OCI-LY7 (cell line): ENCODE measurements around the gene ANO2. TPM values are rescaled to one million over a fixed set of nuclear protein-coding genes. Genes with fewer than 3 reads are reported as not detected.

ENCODE experiments used
- BruUV-seq: library from RNA; stranded (reverse); fragments of 400-500 nt; replicated peaks from 2 replicates; lab custom pipeline; 2021; lab: Mats Ljungman, UMichigan
- CTCF ChIA-PET: fragments of 300-600 bp; sonication (Branson Sonifier 250); formaldehyde crosslinking; loops from one replicate; lab custom pipeline; 2022; ENCODE audit warnings: antibody characterized with exemption; ENCODE audit not compliant: unreplicated experiment; lab: Charles Lee
- POLR2A ChIA-PET: fragments of 300-600 bp; sonication (Branson Sonifier 250); formaldehyde crosslinking; loops from one replicate; lab custom pipeline; 2022; ENCODE audit warnings: antibody characterized with exemption; lab: Charles Lee
- DNase-seq: peaks from one replicate; pipeline ENCODE4 v3.0.0-alpha.2; 2015; ENCODE audit warnings: low spot score
- H2AFZ ChIP-seq: fragments of 200-600 bp; sonication (generic), shearing (Covaris generic); 2 replicates; pipeline ENCODE4 v1.6.1; 2014; ENCODE audit warnings: mild to moderate bottlenecking, antibody characterized with exemption, low read length, moderate library complexity
- H3K27ac ChIP-seq: fragments of 200-600 bp; sonication (generic); 2 replicates; pipeline ENCODE4 v1.5.1; 2014; ENCODE audit warnings: mixed run types, low read depth, mild to moderate bottlenecking, moderate library complexity, low read length, inconsistent platforms; ENCODE audit not compliant: poor library complexity, severe bottlenecking
- H3K36me3 ChIP-seq: fragments of 200-600 bp; sonication (generic); 2 replicates; pipeline ENCODE4 v1.6.1; 2014; ENCODE audit warnings: mild to moderate bottlenecking, antibody characterized with exemption, low read length, moderate library complexity, mixed read lengths; ENCODE audit not compliant: insufficient read depth
- H3K4me1 ChIP-seq: fragments of 200-600 bp; sonication (generic); 2 replicates; pipeline ENCODE4 v1.5.1; 2014; ENCODE audit warnings: mild to moderate bottlenecking, low read length; ENCODE audit not compliant: insufficient read depth, poor library complexity, severe bottlenecking
- H3K4me2 ChIP-seq: fragments of 200-600 bp; sonication (generic); 2 replicates; pipeline ENCODE4 v1.6.1; 2014; ENCODE audit warnings: mild to moderate bottlenecking, low read length
- H3K4me3 ChIP-seq: fragments of 200-600 bp; sonication (generic); 2 replicates; pipeline ENCODE4 v1.5.1; 2014; ENCODE audit warnings: mild to moderate bottlenecking, low read depth, low read length; ENCODE audit not compliant: poor library complexity, severe bottlenecking
- H3K79me2 ChIP-seq: fragments of 200-600 bp; sonication (generic); 2 replicates; pipeline ENCODE4 v1.6.1; 2016; ENCODE audit warnings: low read depth, mild to moderate bottlenecking, low read length, moderate library complexity, mixed read lengths; ENCODE audit not compliant: insufficient read depth
- H3K9me2 ChIP-seq: fragments of 200-600 bp; sonication (generic); 2 replicates; pipeline ENCODE4 v1.6.1; 2016; ENCODE audit warnings: mild to moderate bottlenecking, low read length, mixed read lengths; ENCODE audit not compliant: insufficient read depth
- H3K9me3 ChIP-seq: fragments of 200-600 bp; sonication (generic); 2 replicates; pipeline ENCODE4 v1.6.1; 2014; ENCODE audit warnings: mild to moderate bottlenecking, mixed run types, low read length, mixed read lengths
- H4K20me1 ChIP-seq: fragments of 200-600 bp; sonication (generic); 2 replicates; pipeline ENCODE4 v1.6.1; 2014; ENCODE audit warnings: mild to moderate bottlenecking, antibody characterized with exemption, low read length, moderate library complexity, mixed read lengths; ENCODE audit not compliant: insufficient read depth
- CTCF ChIP-seq: fragments of 200-600 bp; sonication (generic); conservative IDR thresholded peaks from 2 replicates; pipeline ENCODE4 v1.5.1; 2014; ENCODE audit warnings: mild to moderate bottlenecking, antibody characterized with exemption, low read length, moderate library complexity, mixed read lengths
- EZH2phosphoT487 ChIP-seq: fragments of 200-600 bp; sonication (generic); IDR thresholded peaks from 2 replicates; pipeline ENCODE4 v1.6.1; 2018; ENCODE audit warnings: low read depth, borderline replicate concordance, mild to moderate bottlenecking, mixed run types, antibody characterized with exemption, low read length, moderate library complexity, mixed read lengths
- intact Hi-C: fragments of 100-400 bp; cut with micrococcal nuclease; formaldehyde crosslinking; loops from one replicate; pipeline ENCODE4 v1.10.0; 2022; ENCODE audit not compliant: unreplicated experiment
- total RNA-seq, 2 experiments: library from RNA; depleted of rRNA in 1 of 2; stranded (reverse); fragments of >200 nt in 1 of 2; shearing (Covaris generic) in 1 of 2; gene quantifications; 2 replicates each; pipeline ENCODE4 v1.2.3, GENCODE V29; 2014 to 2022

Gene ANO2
- total RNA-seq, 2 experiments from 2014 or later, result not detected

GRCh38 chr12:5570416-5570815, 374.6 kb downstream of the ANO2 start:
- no peak overlapping the region for H3K27ac ChIP-seq
- no peaks in the 10 kb centered on the region for H4K20me1 ChIP-seq
- H2AFZ ChIP-seq, result no peak overlapping the region
- H3K36me3 ChIP-seq, result no peaks in the 10 kb centered on the region
- ChIA-PET POLR2A (no interaction called here), CTCF (no interaction called here)
- H3K4me2 ChIP-seq, result no peak overlapping the region
- no peaks in the 10 kb centered on the region for H3K9me2 ChIP-seq
- no peaks in the 10 kb centered on the region for H3K9me3 ChIP-seq
- no peak for DNase-seq
- no TSS peak for BruUV-seq
- TF ChIP-seq EZH2phosphoT487 (no peak), CTCF (no peak)
- no peaks in the 10 kb centered on the region for H3K4me1 ChIP-seq
- no peak overlapping the region for H3K4me3 ChIP-seq
- no peaks in the 10 kb centered on the region for H3K79me2 ChIP-seq
- intact Hi-C loops, result no loop called here

- no TSS peak for BruUV-seq
- CTCF ChIA-PET, result no interaction called here
Measured at GRCh38 chr12:5568325-5568981, 376.6 kb downstream of the ANO2 start.

More at GRCh38 chr12:5568325-5568981, 376.6 kb downstream of the ANO2 start:
- H3K4me2 ChIP-seq, result no peak overlapping the region
- H3K9me3 ChIP-seq, result no peaks in the 10 kb centered on the region
- no peak overlapping the region for H2AFZ ChIP-seq
- no peaks in the 10 kb centered on the region for H3K4me1 ChIP-seq
- TF ChIP-seq CTCF (no peak), EZH2phosphoT487 (no peak)
- no peak for DNase-seq
- no peak overlapping the region for H3K4me3 ChIP-seq
- POLR2A ChIA-PET, result interaction anchor here (0.7 kb wide), 1 partner anchor 25 kb away, joined by 3 read pairs; no protein-coding TSS in a partner anchor
- H3K79me2 ChIP-seq, result no peaks in the 10 kb centered on the region
- no peaks in the 10 kb centered on the region for H4K20me1 ChIP-seq
- no peaks in the 10 kb centered on the region for H3K36me3 ChIP-seq
- intact Hi-C loops, result no loop called here
- no peak overlapping the region for H3K27ac ChIP-seq
- no peaks in the 10 kb centered on the region for H3K9me2 ChIP-seq
